Measurements from ENCODE around the gene GNG14. TPM values are rescaled to one million over a fixed set of nuclear protein-coding genes. Genes with fewer than 3 reads are reported as not detected.

GNG14 gene
- total RNA-seq, 1 donor from 2014 or later, result not detected

DNA sequence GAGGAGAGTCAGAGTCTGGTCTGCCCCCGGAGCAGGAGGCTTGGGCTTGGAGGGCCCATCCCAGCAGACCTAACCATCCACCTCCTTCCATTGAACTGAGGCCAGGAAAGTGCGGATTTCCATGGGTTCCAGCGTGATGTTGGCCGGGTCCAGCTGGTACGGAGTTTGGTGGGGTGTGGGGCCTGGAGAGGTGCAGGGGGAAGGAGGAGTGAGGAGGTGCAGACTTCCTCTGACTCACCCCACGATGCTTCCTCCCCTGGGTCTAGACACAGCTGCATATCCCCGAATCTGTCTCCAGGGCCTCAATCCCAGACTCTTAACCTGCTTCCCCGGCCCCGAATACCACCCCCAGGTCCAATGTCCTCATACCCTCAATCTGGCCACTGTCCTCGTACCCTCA lies 41.2 kb upstream of the GNG14 start:
- no peak for DNase-seq (ENCODE audit: low read depth)
- H3K4me3 ChIP-seq (ENCODE audit: low read depth, low read length), result no peak overlapping the region
- H3K36me3 ChIP-seq (ENCODE audit: control insufficient read depth, insufficient read depth, low read length), result no peaks in the 10 kb centered on the region
- TF ChIP-seq, protein P1, sequence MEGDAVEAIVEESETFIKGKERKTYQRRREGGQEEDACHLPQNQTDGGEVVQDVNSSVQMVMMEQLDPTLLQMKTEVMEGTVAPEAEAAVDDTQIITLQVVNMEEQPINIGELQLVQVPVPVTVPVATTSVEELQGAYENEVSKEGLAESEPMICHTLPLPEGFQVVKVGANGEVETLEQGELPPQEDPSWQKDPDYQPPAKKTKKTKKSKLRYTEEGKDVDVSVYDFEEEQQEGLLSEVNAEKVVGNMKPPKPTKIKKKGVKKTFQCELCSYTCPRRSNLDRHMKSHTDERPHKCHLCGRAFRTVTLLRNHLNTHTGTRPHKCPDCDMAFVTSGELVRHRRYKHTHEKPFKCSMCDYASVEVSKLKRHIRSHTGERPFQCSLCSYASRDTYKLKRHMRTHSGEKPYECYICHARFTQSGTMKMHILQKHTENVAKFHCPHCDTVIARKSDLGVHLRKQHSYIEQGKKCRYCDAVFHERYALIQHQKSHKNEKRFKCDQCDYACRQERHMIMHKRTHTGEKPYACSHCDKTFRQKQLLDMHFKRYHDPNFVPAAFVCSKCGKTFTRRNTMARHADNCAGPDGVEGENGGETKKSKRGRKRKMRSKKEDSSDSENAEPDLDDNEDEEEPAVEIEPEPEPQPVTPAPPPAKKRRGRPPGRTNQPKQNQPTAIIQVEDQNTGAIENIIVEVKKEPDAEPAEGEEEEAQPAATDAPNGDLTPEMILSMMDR (IDR thresholded peaks at IDR 0.05; ENCODE audit: insufficient read depth, low read length, poor library complexity, severe bottlenecking), result no peak
- H3K27me3 ChIP-seq (ENCODE audit: control insufficient read depth, insufficient read depth, low read length), result no peaks in the 10 kb centered on the region

DNA sequence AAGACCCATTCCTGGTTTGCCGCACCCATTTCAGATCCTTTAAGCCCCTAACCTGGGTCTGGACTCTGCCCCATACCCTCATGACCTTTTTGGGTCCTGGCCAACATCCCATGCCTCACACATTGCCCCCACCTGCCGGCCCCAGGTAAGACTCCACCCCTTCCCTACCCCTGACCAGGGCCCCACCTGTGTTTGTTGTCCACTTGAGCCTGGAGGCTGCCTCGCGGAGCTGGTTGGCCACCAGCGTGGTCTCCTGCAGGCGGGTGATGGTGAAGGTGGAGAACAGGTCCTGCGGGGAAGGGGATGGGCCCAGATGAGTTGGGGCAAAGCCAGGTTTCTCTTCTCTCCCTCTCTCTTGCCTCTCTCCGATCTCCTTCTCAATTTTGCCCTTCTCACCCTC lies 40.8 kb upstream of the GNG14 start:
- Histone ChIP-seq H3K27me3 (ENCODE audit: control insufficient read depth, insufficient read depth, low read length) (no peaks in the 10 kb centered on the region), H3K36me3 (ENCODE audit: control insufficient read depth, insufficient read depth, low read length) (no peaks in the 10 kb centered on the region), H3K4me3 (ENCODE audit: low read depth, low read length) (no peak overlapping the region)
- DNase-seq (ENCODE audit: low read depth), result no peak
- TF ChIP-seq, protein P1 (IDR thresholded peaks at IDR 0.05; ENCODE audit: insufficient read depth, low read length, poor library complexity, severe bottlenecking), result no peak

DNA sequence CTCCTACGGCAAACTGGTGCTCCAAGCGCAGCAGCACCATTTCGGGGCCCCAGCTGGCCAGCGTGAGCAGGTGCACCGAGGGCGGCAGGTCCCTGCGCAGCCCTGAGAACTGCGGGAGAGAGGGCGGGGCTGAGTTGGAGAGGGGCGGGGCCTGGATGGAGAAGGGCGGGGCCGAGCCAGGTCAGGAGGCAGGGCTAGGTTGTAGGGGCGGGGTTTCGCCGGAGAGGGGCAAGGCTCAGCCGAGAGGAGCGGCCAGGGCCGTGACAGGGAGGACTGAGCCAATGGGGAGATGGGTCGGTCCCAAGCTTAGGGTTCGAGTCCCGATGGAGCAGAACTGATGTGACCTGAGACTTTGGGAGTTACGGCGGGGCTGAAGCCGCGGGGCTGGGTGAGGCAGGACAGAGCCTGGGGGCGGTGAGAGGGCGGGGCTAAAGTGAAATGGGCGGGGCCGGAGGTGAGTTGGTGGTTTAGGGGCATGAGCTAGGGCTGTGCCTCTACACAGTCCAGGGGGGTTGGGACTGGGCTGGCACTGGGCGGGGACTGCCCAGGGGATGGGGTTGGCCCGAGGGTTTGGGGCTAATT lies 40.2 kb upstream of the GNG14 start:
- peak overlapping the region; percentile 22 for H3K4me3 ChIP-seq (ENCODE audit: low read depth, low read length)
- TF ChIP-seq, protein P1 (IDR thresholded peaks at IDR 0.05; ENCODE audit: insufficient read depth, low read length, poor library complexity, severe bottlenecking), result no peak
- H3K36me3 ChIP-seq (ENCODE audit: control insufficient read depth, insufficient read depth, low read length), result no peaks in the 10 kb centered on the region
- no peak for DNase-seq (ENCODE audit: low read depth)
- H3K27me3 ChIP-seq (ENCODE audit: control insufficient read depth, insufficient read depth, low read length), result no peaks in the 10 kb centered on the region

DNA sequence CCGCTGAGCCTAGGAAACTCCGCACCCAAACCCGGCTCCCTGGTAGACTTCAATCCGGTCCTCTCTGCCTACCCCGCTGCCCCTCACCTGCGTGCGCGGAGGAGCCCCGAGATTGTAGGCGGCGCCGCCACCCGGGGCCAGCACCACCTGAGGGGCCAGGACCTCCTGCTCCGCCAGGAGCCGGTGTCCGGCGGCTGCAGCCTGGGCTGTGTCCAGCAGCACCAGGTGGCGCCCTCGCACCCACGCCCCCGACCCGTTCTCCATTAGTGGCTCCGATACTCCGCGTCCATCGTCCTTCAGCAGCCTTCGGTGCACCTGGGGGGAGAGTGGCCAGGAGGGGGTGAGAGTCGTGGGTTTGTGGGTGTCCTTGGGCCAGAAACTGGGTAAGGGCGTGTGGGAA lies 39.7 kb upstream of the GNG14 start:
- no peak for DNase-seq (ENCODE audit: low read depth)
- Histone ChIP-seq H3K4me3 (ENCODE audit: low read depth, low read length) (peak overlapping the region; percentile 22), H3K36me3 (ENCODE audit: control insufficient read depth, insufficient read depth, low read length) (no peaks in the 10 kb centered on the region), H3K27me3 (ENCODE audit: control insufficient read depth, insufficient read depth, low read length) (no peaks in the 10 kb centered on the region)
- TF ChIP-seq, protein P1 (IDR thresholded peaks at IDR 0.05; ENCODE audit: insufficient read depth, low read length, poor library complexity, severe bottlenecking), result peak; percentile 44

- no peaks in the 10 kb centered on the region for H3K36me3 ChIP-seq (ENCODE audit: control insufficient read depth, insufficient read depth, low read length)
- H3K27me3 ChIP-seq (ENCODE audit: control insufficient read depth, insufficient read depth, low read length), result no peaks in the 10 kb centered on the region
- TF ChIP-seq, protein P1 (IDR thresholded peaks at IDR 0.05; ENCODE audit: insufficient read depth, low read length, poor library complexity, severe bottlenecking), result no peak
- DNase-seq (ENCODE audit: low read depth), result no peak
- no peak overlapping the region for H3K4me3 ChIP-seq (ENCODE audit: low read depth, low read length)
Observed at GRCh38 chr19:12649941-12650340, 37.9 kb upstream of the GNG14 start.

DNA sequence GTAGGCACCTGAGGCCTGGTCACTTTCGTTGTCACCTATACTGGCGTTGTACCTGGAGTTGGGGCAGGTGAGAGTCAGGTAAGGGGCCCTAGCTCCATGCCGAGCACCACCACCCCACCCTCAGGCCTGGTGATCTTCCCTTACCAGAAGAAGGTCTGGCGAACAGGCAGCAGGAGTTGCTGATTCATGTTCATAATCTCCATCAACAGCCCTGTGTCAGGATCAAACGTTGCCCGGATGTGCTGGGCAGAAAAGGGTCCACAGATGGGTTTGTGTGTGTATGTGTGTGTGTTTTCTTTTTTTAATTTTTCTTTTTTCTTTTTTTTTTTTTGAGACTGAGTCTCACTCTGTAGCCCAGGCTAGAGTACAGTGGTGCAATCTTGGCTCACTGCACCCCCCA lies 35.6 kb upstream of the GNG14 start:
- Histone ChIP-seq H3K36me3 (ENCODE audit: control insufficient read depth, insufficient read depth, low read length) (no peaks in the 10 kb centered on the region), H3K27me3 (ENCODE audit: control insufficient read depth, insufficient read depth, low read length) (no peaks in the 10 kb centered on the region), H3K4me3 (ENCODE audit: low read depth, low read length) (no peak overlapping the region)
- TF ChIP-seq, protein P1 (IDR thresholded peaks at IDR 0.05; ENCODE audit: insufficient read depth, low read length, poor library complexity, severe bottlenecking), result no peak
- no peak for DNase-seq (ENCODE audit: low read depth)

Measured in kidney epithelial cell (primary cell).